GM12874 (cell line): Measurements from ENCODE around the gene DHX9.

Source experiments
- CTCF ChIP-seq: IDR thresholded peaks from 2 replicates; pipeline ENCODE4 v1.5.1; 2011; ENCODE audit warnings: low read depth, mild to moderate bottlenecking, control low read depth, low read length, moderate library complexity; ENCODE audit not compliant: insufficient read depth

DHX9 gene

GRCh38 chr1:182845379-182845778 is 6.2 kb downstream of the DHX9 start:
- no peak for TF ChIP-seq CTCF

- TF ChIP-seq CTCF = no peak
Observed at GRCh38 chr1:182845894-182846293, 6.7 kb downstream of the DHX9 start.

DNA sequence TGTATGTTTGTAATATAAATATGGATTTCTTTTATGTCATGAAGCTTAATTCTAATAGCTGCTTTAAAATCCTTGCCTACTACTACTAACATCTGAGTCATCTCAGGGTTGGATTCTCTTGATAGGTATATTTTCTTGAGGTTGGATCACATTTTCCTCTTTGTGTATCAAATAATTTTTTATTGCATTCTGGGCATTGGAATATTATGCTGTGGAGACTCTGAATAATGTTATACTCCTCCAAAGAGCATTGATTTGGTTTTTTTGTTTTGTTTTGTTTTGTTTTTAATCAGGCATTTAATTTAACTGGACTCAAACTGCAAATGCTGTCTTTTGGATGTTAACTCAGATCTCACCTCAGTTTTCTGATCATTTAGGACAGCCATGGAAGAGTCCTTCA is 8.0 kb downstream of the DHX9 start:
- TF ChIP-seq CTCF = no peak

DNA sequence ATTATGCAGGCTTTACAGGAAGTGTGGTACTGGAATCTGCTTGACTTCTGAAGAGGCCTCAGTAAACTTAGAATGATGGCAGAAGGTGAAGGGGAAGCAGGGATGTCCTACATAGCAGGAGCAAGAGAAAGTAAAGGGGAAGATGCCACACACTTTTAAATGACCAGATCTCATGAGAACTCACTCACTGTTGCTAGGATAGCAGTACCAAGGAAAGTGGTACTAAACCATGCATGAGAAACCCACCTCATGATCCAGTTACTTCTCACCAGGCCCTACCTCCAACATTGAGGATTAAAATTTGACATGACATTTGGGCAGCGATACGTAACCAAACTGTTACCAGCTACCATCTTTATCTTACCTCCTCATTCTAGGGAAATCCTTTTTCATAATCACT is 9.6 kb downstream of the DHX9 start:
- no peak for TF ChIP-seq CTCF

DNA sequence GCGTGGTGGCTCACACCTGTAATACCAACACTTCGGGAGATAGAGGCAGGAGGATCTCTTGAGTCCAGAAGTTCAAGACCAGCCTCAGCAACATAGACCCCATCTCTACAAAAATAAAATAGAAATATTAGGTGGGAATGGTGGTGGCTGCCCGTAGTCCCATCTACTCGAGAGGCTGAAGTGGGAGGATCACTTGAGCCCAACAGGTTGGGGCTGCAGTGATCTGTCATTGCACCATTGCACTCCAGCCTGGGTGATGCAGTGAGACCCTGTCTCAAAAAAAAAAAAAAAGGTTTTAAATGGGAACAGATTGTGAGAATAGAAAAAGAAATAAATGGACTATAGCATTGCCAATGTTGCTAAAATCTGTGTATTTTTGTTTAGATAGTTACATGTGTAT is 11.2 kb downstream of the DHX9 start:
- TF ChIP-seq CTCF = no peak

- TF ChIP-seq CTCF = no peak
Observed at GRCh38 chr1:182851825-182852224, 12.7 kb downstream of the DHX9 start.

- no peak for TF ChIP-seq CTCF
Observed at GRCh38 chr1:182855911-182856310, 16.8 kb downstream of the DHX9 start.

- TF ChIP-seq CTCF = no peak
Observed at GRCh38 chr1:182857212-182857611, 18.1 kb downstream of the DHX9 start.
